ENCODE data around the gene TELO2. TPM values are rescaled to one million over a fixed set of nuclear protein-coding genes. Genes with fewer than 3 reads are reported as not detected.

TELO2 gene
- total RNA-seq, 4 donors from 2014 or later = 23.1 to 40.0 (median 34.1) TPM

DNA sequence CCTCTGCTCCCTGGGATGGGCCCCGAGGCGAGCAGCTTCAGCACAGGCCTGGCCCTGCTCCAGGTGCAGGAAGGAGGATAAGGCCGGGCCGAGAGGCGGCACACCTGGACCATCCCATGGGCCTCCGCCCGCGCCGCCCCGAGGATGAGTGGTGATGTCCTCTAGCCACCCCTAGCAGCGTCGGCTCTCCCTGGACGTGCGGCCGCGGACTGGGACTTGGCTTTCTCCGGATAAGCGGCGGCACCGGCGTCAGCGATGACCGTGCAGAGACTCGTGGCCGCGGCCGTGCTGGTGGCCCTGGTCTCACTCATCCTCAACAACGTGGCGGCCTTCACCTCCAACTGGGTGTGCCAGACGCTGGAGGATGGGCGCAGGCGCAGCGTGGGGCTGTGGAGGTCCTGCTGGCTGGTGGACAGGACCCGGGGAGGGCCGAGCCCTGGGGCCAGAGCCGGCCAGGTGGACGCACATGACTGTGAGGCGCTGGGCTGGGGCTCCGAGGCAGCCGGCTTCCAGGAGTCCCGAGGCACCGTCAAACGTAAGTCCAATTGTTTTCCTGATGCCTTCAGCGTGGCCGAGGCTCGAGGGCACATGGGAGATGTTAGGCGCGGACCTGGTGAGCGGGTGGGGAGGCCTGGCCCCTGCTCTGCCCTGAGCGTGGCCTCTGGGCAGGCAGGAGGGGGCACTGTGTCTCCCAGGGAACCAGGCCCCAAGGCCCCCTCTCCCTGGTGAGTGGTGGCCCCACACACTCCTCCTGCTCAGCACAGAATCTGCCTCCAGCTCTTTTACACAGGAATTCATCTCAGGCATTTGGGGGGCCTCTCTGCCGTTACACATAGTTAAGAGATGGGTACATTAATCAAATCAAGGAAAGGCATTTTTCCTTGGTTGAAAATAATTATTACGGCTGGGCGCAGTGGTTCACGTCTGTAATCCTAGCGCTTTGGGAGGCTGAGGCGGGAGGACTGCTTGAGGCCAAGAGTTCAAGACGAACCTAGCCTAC lies 41.2 kb downstream of the TELO2 start:
- 14 to 72% methylated on average over 24 to 39 of the region's 57 CpGs for WGBS, 2 donors
- H3K4me3 ChIP-seq (ENCODE audit: low read depth, poor library complexity, severe bottlenecking) = peak overlapping the region; percentile 50
- DNase-seq (ENCODE audit: low spot score in 2 of 2) = no peak
- TF ChIP-seq, protein P1, sequence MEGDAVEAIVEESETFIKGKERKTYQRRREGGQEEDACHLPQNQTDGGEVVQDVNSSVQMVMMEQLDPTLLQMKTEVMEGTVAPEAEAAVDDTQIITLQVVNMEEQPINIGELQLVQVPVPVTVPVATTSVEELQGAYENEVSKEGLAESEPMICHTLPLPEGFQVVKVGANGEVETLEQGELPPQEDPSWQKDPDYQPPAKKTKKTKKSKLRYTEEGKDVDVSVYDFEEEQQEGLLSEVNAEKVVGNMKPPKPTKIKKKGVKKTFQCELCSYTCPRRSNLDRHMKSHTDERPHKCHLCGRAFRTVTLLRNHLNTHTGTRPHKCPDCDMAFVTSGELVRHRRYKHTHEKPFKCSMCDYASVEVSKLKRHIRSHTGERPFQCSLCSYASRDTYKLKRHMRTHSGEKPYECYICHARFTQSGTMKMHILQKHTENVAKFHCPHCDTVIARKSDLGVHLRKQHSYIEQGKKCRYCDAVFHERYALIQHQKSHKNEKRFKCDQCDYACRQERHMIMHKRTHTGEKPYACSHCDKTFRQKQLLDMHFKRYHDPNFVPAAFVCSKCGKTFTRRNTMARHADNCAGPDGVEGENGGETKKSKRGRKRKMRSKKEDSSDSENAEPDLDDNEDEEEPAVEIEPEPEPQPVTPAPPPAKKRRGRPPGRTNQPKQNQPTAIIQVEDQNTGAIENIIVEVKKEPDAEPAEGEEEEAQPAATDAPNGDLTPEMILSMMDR (IDR thresholded peaks at IDR 0.05) = no peak
- intact Hi-C loops (cut with DNase I; ENCODE audit: low total_unique reads) = no loop called here

DNA sequence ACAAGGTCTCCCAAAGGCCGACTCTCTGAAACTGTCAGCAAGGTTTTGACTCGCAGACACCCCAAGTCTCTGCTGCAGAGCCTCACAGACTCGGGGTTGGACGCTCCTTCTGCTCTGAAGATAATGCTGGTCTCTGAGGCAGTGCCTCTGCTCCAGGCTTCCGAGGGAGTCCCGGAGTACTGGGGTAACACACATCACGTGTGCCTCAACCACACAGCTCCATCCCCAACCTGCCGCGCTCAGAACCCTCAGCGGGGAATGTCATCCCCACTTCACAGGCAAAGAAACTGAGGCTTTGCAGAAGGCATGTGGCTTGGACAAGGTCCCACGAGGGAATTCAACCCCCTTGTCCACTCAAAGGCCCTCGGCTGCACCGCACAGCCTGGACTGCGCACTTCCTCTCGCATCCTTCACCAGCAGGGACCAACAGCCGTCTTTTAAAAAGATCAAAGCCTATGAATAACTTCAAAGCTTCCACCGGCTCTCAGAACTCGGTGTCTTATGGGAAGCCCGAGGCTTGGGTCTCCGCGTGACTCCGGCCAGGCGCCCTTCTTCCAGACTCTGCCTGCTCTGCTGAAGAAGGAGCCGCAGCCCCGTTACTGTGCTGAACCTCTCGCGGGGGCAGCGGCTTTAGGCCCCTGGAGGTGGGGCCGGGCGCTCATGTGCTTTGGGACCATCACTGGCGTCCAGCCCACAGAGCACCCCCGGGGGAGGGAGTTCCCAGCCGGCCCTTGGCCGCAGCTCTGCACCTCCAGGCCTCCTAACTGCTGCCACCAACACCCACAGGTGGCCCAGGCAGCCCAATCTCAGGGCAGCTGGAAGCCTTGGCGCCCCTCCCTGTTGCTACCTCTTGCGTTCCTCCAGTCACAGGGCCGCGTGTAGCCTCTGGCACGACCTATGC lies 42.5 kb downstream of the TELO2 start:
- 51 to 72% methylated on average over 39 of the region's 39 CpGs for WGBS, 2 donors
- H3K4me3 ChIP-seq (ENCODE audit: low read depth, poor library complexity, severe bottlenecking) = no peak overlapping the region
- DNase-seq (ENCODE audit: low spot score in 2 of 2) = no peak
- intact Hi-C loops (cut with DNase I; ENCODE audit: low total_unique reads) = no loop called here
- TF ChIP-seq, protein P1 (IDR thresholded peaks at IDR 0.05) = no peak
- TF ChIP-seq POLR2A (IDR thresholded peaks at IDR 0.05) = no peak

DNA sequence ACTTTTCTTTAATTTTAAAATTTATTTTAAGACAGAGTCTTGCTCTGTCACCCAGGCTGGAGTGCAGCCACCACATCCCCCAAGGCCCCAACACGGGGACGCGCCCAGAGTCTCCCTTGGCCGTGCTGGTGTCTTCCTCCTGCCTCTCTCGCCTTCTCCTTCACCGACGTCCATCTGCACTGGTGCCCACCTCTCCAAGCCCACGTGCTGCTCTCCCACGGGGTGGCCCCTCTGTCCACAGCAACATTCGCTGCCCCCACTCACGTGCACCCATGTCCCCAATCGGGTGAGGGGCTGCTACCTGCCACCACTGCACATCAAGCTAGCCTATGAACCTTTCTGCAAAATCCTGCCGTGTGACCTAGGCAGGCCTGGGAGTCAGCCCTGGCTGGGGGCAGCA lies 43.4 kb downstream of the TELO2 start:
- no peak overlapping the region for H3K4me3 ChIP-seq (ENCODE audit: low read depth, poor library complexity, severe bottlenecking)
- WGBS, 2 donors = 72 to 82% methylated on average over 13 of the region's 13 CpGs
- DNase-seq (ENCODE audit: low spot score in 2 of 2) = no peak
- intact Hi-C loops (cut with DNase I; ENCODE audit: low total_unique reads) = no loop called here
- TF ChIP-seq, protein P1 (IDR thresholded peaks at IDR 0.05) = no peak
- TF ChIP-seq POLR2A (IDR thresholded peaks at IDR 0.05) = no peak

DNA sequence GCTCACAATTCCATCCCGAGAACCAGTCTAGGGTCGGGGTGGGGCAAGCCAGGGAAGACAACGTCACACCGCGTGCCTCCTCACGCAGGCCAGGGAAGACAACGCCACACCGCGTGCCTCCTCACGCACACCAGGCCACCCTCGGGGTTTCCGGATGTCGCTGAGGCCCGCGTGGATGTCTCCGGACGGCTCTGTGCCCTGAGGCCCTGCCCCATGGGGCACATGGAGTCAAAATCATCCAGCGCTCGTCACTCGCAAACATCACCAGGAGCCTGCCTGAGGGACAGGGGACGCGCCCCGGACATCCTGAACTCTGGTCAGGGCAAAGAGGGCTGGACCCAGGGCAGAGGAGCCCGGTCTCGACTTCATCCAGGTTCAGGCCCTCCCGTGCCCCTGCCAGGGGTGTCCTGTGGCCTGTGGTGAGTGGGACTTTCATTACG lies 44.0 kb downstream of the TELO2 start:
- TF ChIP-seq, protein P1 (IDR thresholded peaks at IDR 0.05) = no peak
- no peak for TF ChIP-seq POLR2A (IDR thresholded peaks at IDR 0.05)
- no peak for DNase-seq (ENCODE audit: low spot score in 2 of 2)
- intact Hi-C loops (cut with DNase I; ENCODE audit: low total_unique reads) = no loop called here
- H3K4me3 ChIP-seq (ENCODE audit: low read depth, poor library complexity, severe bottlenecking) = no peak overlapping the region
- 76 to 81% methylated on average over 21 to 27 of the region's 27 CpGs for WGBS, 2 donors

DNA sequence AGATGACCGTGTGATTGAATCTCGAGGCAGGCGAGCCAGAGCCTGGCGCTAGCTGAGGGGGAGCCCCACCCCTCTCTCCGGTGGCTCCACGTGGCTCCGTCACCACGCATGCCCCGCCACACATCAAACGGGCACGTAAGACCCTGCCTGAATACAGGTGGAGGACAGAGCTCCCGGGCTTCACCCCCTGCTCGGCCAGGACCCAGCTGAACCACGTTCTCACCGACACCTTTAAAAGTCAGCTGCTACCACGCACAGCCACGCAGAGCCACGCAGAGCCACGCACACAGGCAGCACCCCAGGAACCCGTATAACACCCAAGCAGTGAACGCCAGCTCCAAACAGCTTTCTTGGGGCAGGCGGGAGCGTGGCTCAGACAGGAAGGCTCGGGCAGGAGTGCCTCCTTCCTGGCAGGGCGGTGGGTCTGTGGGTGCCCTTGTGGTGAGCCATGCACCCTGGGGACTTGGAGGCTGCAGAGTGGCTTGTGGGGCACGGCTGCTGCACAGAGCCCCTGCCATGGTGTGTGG lies 44.7 kb downstream of the TELO2 start:
- intact Hi-C loops (cut with DNase I; ENCODE audit: low total_unique reads) = no loop called here
- no peak for DNase-seq (ENCODE audit: low spot score in 2 of 2)
- no peak overlapping the region for H3K4me3 ChIP-seq (ENCODE audit: low read depth, poor library complexity, severe bottlenecking)
- 81 to 84% methylated on average over 23 of the region's 26 CpGs for WGBS, 2 donors
- TF ChIP-seq, protein P1 (IDR thresholded peaks at IDR 0.05) = no peak
- TF ChIP-seq POLR2A (IDR thresholded peaks at IDR 0.05) = no peak

Measured in lower leg skin (tissue), 4 donors.